Lower lobe of right lung (tissue), 2 donors: ENCODE measurements around the gene NUTM1. TPM values are rescaled to one million over a fixed set of nuclear protein-coding genes. Genes with fewer than 3 reads are reported as not detected.

ENCODE experiments used
- ATAC-seq, 2 donors: fragments of 200-7000 bp; cut with Tn5 transposase; one replicate each; pipeline ENCODE4 v1.9.1; 2020 to 2022; ENCODE audit warnings: mild to moderate bottlenecking in 2 of 2, moderate library complexity in 2 of 2
- DNase-seq: peaks from one replicate; pipeline ENCODE4 v3.0.0-alpha.2; 2020
- H3K27ac ChIP-seq: fragments of 200-600 bp; one replicate; pipeline ENCODE4 v1.8.0; 2022
- H3K27me3 ChIP-seq: fragments of 200-600 bp; one replicate; pipeline ENCODE4 v1.8.0; 2022; ENCODE audit warnings: low read depth
- H3K36me3 ChIP-seq: fragments of 200-600 bp; one replicate; pipeline ENCODE4 v1.8.0; 2022; ENCODE audit warnings: mild to moderate bottlenecking
- H3K4me1 ChIP-seq: fragments of 200-600 bp; one replicate; pipeline ENCODE4 v1.8.0; 2022
- H3K4me3 ChIP-seq: fragments of 200-600 bp; one replicate; pipeline ENCODE4 v1.8.0; 2022; ENCODE audit warnings: mild to moderate bottlenecking
- H3K9me3 ChIP-seq: fragments of 200-600 bp; one replicate; pipeline ENCODE4 v1.8.0; 2022
- CTCF ChIP-seq: fragments of 200-600 bp; IDR thresholded peaks from one replicate; pipeline ENCODE4 v1.8.0; 2022; ENCODE audit warnings: antibody characterized with exemption, mild to moderate bottlenecking
- intact Hi-C: fragments of 100-400 bp; cut with DNase I; formaldehyde crosslinking; loops from one replicate; pipeline ENCODE4 v1.11.0; 2022
- total RNA-seq: library from RNA; stranded (reverse); fragmentation: NEBNext Ultra II Directional; extraction: Animal tissue kit (Norgen Biotek cat#: 25700); gene quantifications from one replicate; pipeline ENCODE4 v1.2.1, GENCODE V29; 2021
- donor health status: DM: no; HTN: yes; CAD: no; lungs with severe emphysema.

The NUTM1 gene
- total RNA-seq, 1 donor from 2014 or later = not detected

GRCh38 chr15:34365836-34366235, 22.7 kb downstream of the NUTM1 start:
- Histone ChIP-seq H3K4me3 (peak overlapping the region; percentile 95), H3K9me3 (no peaks in the 10 kb centered on the region), H3K36me3 (peaks cover 18% of the 10 kb centered on the region), H3K27me3 (no peaks in the 10 kb centered on the region), H3K27ac (peak overlapping the region; percentile 99), H3K4me1 (peaks cover 18% of the 10 kb centered on the region)
- no peak for TF ChIP-seq CTCF
- intact Hi-C loops = no loop called here
- no peak for DNase-seq
- ATAC-seq = no peak

DNA sequence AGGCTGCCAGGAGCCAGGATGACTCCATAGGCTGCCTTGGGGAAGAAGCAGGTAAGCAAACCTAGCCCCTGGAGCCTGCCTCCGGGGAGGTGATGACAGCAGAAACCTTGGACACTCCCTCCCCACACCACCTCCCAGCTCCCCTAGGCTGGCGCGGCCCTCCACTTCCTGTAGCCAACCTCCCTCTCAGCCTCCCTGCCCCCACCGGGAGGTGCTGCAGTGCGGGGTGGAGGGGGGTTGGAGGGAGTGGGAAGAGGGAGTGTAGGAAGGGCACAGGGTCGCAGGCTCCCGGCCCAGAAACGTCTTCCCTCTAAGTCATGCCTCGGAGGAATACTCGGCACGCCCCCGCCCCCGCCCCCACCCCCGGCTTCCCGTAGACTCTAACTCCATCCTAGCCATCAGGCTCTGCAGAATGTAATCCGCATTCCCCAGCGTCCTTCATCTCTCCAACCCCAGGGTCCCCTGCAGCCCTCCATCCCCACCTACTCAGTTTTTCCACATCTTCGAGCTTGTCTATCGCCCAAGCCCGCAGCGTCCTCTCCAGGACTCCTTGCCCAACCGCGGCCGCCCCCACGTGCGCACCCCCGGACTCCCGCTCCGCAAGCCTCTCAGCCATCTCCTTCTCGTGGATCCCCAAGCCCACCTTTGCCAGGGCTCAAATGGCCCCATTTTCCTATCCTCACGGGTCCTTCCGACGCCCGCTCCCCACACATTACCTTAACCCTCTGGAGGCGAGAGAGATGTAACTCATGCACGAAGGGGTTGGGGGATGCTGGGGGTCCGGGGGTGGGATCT, 23.4 kb downstream of the NUTM1 start:
- intact Hi-C loops = no loop called here
- Histone ChIP-seq H3K9me3 (no peaks in the 10 kb centered on the region), H3K27me3 (no peaks in the 10 kb centered on the region), H3K4me1 (peaks cover 18% of the 10 kb centered on the region), H3K27ac (peak overlapping the region; percentile 99), H3K4me3 (peak overlapping the region; percentile 95), H3K36me3 (peaks cover 12% of the 10 kb centered on the region)
- no peak for TF ChIP-seq CTCF
- DNase-seq (peak; percentile 73), ATAC-seq (peak; percentile 59 to 64)

- TF ChIP-seq CTCF = peak; percentile 86
- intact Hi-C loops = no loop called here
Observed at GRCh38 chr15:34367101-34368081, 24.3 kb downstream of the NUTM1 start, which contains the start of gene LPCAT4. Gene LPCAT4, minus strand, starts transcription at chr15:34367196. Its CDS starts 96 bp downstream, at chr15:34367100.

DNA sequence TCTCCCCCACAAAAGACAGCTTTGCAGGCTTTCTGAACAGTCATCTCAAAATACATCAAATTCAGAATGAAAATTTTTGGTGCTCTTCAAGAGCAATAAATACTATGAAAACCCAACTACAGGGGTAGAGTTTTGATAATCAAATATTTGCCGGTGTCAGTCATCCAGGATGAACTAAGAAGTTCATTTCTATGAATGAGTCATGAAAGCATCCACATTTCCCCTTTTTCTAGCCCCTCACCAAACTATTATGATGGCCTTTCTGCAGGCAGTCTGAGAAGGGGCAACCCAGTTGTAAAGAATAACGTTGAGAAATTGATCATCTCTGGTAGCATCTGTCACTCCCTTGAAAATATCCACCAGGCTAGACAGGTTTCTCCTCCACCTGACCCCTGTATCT, 27.0 kb downstream of the NUTM1 start:
- Histone ChIP-seq H3K4me1 (peaks cover 18% of the 10 kb centered on the region), H3K9me3 (no peaks in the 10 kb centered on the region), H3K36me3 (no peaks in the 10 kb centered on the region), H3K27me3 (no peaks in the 10 kb centered on the region), H3K27ac (no peak overlapping the region), H3K4me3 (no peak overlapping the region)
- intact Hi-C loops = no loop called here
- ATAC-seq = no peak
- DNase-seq = no peak
- no peak for TF ChIP-seq CTCF

More at GRCh38 chr15:34367101-34368081, 24.3 kb downstream of the NUTM1 start, which contains the start of gene LPCAT4:
- H3K27ac ChIP-seq = peak within 1 kb of the TSS; percentile 99
- H3K4me3 ChIP-seq = peak within 1 kb of the TSS; percentile 95
- peaks cover 18% of the 10 kb centered on the region for H3K4me1 ChIP-seq
- ATAC-seq (peak; percentile 97 to 98), DNase-seq (peak; percentile 95)
- peaks cover 6% of the 10 kb centered on the region for H3K36me3 ChIP-seq
- H3K9me3 ChIP-seq = no peaks in the 10 kb centered on the region
- no peaks in the 10 kb centered on the region for H3K27me3 ChIP-seq

- DNase-seq = no peak
- Histone ChIP-seq H3K27ac (no peak overlapping the region), H3K27me3 (no peaks in the 10 kb centered on the region), H3K4me3 (no peak overlapping the region), H3K9me3 (no peaks in the 10 kb centered on the region), H3K36me3 (no peaks in the 10 kb centered on the region), H3K4me1 (peaks cover 14% of the 10 kb centered on the region)
- TF ChIP-seq CTCF = no peak
- intact Hi-C loops = no loop called here
- ATAC-seq = no peak
Observed at GRCh38 chr15:34370643-34371042, 27.5 kb downstream of the NUTM1 start.
